Islet precursor cell (in vitro differentiated cells): ENCODE results near the gene GCNA.
"Not testable (repeated sequence)": the region's sequence is repeated elsewhere in the genome, so short reads cannot be mapped to it uniquely, and the experiment has no call there.

Experiments used
- DNase-seq: peaks from one replicate; pipeline ENCODE4 v3.0.0-alpha.2; 2018

The GCNA gene

GRCh38 chrX:71578253-71579135 is at the start of gene GCNA:
Gene GCNA (plus strand): TSS chrX:71578437. CDS start chrX:71580822, 2,385 bp downstream.
- DNase-seq: no peak

GRCh38 chrX:71532078-71532752 is 46.0 kb upstream of the GCNA start:
- no peak for DNase-seq

GRCh38 chrX:71532753-71533425 is 45.3 kb upstream of the GCNA start, which contains the start of gene OGT:
Gene OGT (plus strand): TSS chrX:71533104. CDS start chrX:71533300, 196 bp downstream.
- DNase-seq: peak; percentile 96

- no peak for DNase-seq
These were observed 44.8 kb upstream of the GCNA start for GRCh38 chrX:71533516-71533850.

- peak; percentile 57 for DNase-seq
These were observed 44.2 kb upstream of the GCNA start for GRCh38 chrX:71533851-71534561.

GRCh38 chrX:71534773-71535544 is 43.3 kb upstream of the GCNA start:
- DNase-seq: no peak

- DNase-seq: no peak
These were observed 42.0 kb upstream of the GCNA start for GRCh38 chrX:71536285-71536684.

GRCh38 chrX:71537743-71538142 is 40.5 kb upstream of the GCNA start:
- no peak for DNase-seq

GRCh38 chrX:71540801-71541200 is 37.4 kb upstream of the GCNA start:
- DNase-seq: no peak

- DNase-seq: no peak
These were observed 36.8 kb upstream of the GCNA start for GRCh38 chrX:71541210-71542022.

GRCh38 chrX:71542411-71542810 is 35.8 kb upstream of the GCNA start:
- DNase-seq: no peak

GRCh38 chrX:71542825-71543224 is 35.4 kb upstream of the GCNA start:
- DNase-seq: no peak

- DNase-seq: no peak
These were observed 34.9 kb upstream of the GCNA start for GRCh38 chrX:71543316-71543715.

GRCh38 chrX:71545364-71545763 is 32.9 kb upstream of the GCNA start:
- no peak for DNase-seq

- DNase-seq: no peak
These were observed 31.4 kb upstream of the GCNA start for GRCh38 chrX:71546879-71547278.

- DNase-seq: no peak
These were observed 30.9 kb upstream of the GCNA start for GRCh38 chrX:71547339-71547738.

- no peak for DNase-seq
These were observed 28.3 kb upstream of the GCNA start for GRCh38 chrX:71549986-71550385.

- no peak for DNase-seq
These were observed 27.7 kb upstream of the GCNA start for GRCh38 chrX:71550578-71550977.

GRCh38 chrX:71556036-71556435 is 22.2 kb upstream of the GCNA start:
- no peak for DNase-seq

GRCh38 chrX:71558920-71559319 is 19.3 kb upstream of the GCNA start:
- DNase-seq: no peak

GRCh38 chrX:71559773-71560172 is 18.5 kb upstream of the GCNA start:
- not testable (repeated sequence) for DNase-seq
